OCI-LY7 (cell line): ENCODE measurements around the gene ZFYVE9. TPM values are rescaled to one million over a fixed set of nuclear protein-coding genes. Genes with fewer than 3 reads are reported as not detected.
"Not testable (repeated sequence)": the region's sequence is repeated elsewhere in the genome, so short reads cannot be mapped to it uniquely, and the experiment has no call there.

Experiments
- BruUV-seq: library from RNA; stranded (reverse); fragments of 400-500 nt; replicated peaks from 2 replicates; lab custom pipeline; 2021; lab: Mats Ljungman, UMichigan
- CTCF ChIA-PET: fragments of 300-600 bp; sonication (Branson Sonifier 250); formaldehyde crosslinking; loops from one replicate; lab custom pipeline; 2022; ENCODE audit warnings: antibody characterized with exemption; ENCODE audit not compliant: unreplicated experiment; lab: Charles Lee
- POLR2A ChIA-PET: fragments of 300-600 bp; sonication (Branson Sonifier 250); formaldehyde crosslinking; loops from one replicate; lab custom pipeline; 2022; ENCODE audit warnings: antibody characterized with exemption; lab: Charles Lee
- DNase-seq: peaks from one replicate; pipeline ENCODE4 v3.0.0-alpha.2; 2015; ENCODE audit warnings: low spot score
- H2AFZ ChIP-seq: fragments of 200-600 bp; sonication (generic), shearing (Covaris generic); 2 replicates; pipeline ENCODE4 v1.6.1; 2014; ENCODE audit warnings: mild to moderate bottlenecking, antibody characterized with exemption, low read length, moderate library complexity
- H3K27ac ChIP-seq: fragments of 200-600 bp; sonication (generic); 2 replicates; pipeline ENCODE4 v1.5.1; 2014; ENCODE audit warnings: mixed run types, low read depth, mild to moderate bottlenecking, moderate library complexity, low read length, inconsistent platforms; ENCODE audit not compliant: poor library complexity, severe bottlenecking
- H3K36me3 ChIP-seq: fragments of 200-600 bp; sonication (generic); 2 replicates; pipeline ENCODE4 v1.6.1; 2014; ENCODE audit warnings: mild to moderate bottlenecking, antibody characterized with exemption, low read length, moderate library complexity, mixed read lengths; ENCODE audit not compliant: insufficient read depth
- H3K4me1 ChIP-seq: fragments of 200-600 bp; sonication (generic); 2 replicates; pipeline ENCODE4 v1.5.1; 2014; ENCODE audit warnings: mild to moderate bottlenecking, low read length; ENCODE audit not compliant: insufficient read depth, poor library complexity, severe bottlenecking
- H3K4me2 ChIP-seq: fragments of 200-600 bp; sonication (generic); 2 replicates; pipeline ENCODE4 v1.6.1; 2014; ENCODE audit warnings: mild to moderate bottlenecking, low read length
- H3K4me3 ChIP-seq: fragments of 200-600 bp; sonication (generic); 2 replicates; pipeline ENCODE4 v1.5.1; 2014; ENCODE audit warnings: mild to moderate bottlenecking, low read depth, low read length; ENCODE audit not compliant: poor library complexity, severe bottlenecking
- H3K79me2 ChIP-seq: fragments of 200-600 bp; sonication (generic); 2 replicates; pipeline ENCODE4 v1.6.1; 2016; ENCODE audit warnings: low read depth, mild to moderate bottlenecking, low read length, moderate library complexity, mixed read lengths; ENCODE audit not compliant: insufficient read depth
- H3K9me2 ChIP-seq: fragments of 200-600 bp; sonication (generic); 2 replicates; pipeline ENCODE4 v1.6.1; 2016; ENCODE audit warnings: mild to moderate bottlenecking, low read length, mixed read lengths; ENCODE audit not compliant: insufficient read depth
- H3K9me3 ChIP-seq: fragments of 200-600 bp; sonication (generic); 2 replicates; pipeline ENCODE4 v1.6.1; 2014; ENCODE audit warnings: mild to moderate bottlenecking, mixed run types, low read length, mixed read lengths
- H4K20me1 ChIP-seq: fragments of 200-600 bp; sonication (generic); 2 replicates; pipeline ENCODE4 v1.6.1; 2014; ENCODE audit warnings: mild to moderate bottlenecking, antibody characterized with exemption, low read length, moderate library complexity, mixed read lengths; ENCODE audit not compliant: insufficient read depth
- EZH2phosphoT487 ChIP-seq: fragments of 200-600 bp; sonication (generic); IDR thresholded peaks from 2 replicates; pipeline ENCODE4 v1.6.1; 2018; ENCODE audit warnings: low read depth, borderline replicate concordance, mild to moderate bottlenecking, mixed run types, antibody characterized with exemption, low read length, moderate library complexity, mixed read lengths
- intact Hi-C: fragments of 100-400 bp; cut with micrococcal nuclease; formaldehyde crosslinking; loops from one replicate; pipeline ENCODE4 v1.10.0; 2022; ENCODE audit not compliant: unreplicated experiment
- total RNA-seq, 2 experiments: library from RNA; depleted of rRNA in 1 of 2; stranded (reverse); fragments of >200 nt in 1 of 2; shearing (Covaris generic) in 1 of 2; gene quantifications; 2 replicates each; pipeline ENCODE4 v1.2.3, GENCODE V29; 2014 to 2022
- TF ChIP-seq, protein P1 (sequence below): fragments of 200-600 bp; sonication (generic); conservative IDR thresholded peaks from 2 replicates; pipeline ENCODE4 v1.5.1; 2014; ENCODE audit warnings: mild to moderate bottlenecking, antibody characterized with exemption, low read length, moderate library complexity, mixed read lengths

ZFYVE9 gene
- total RNA-seq, 2 experiments from 2014 or later = 3.7 to 5.6 TPM

- DNase-seq = no peak
- intact Hi-C loops = no loop called here
- Histone ChIP-seq H3K79me2 (no peaks in the 10 kb centered on the region), H2AFZ (no peak overlapping the region), H3K9me3 (no peaks in the 10 kb centered on the region), H3K4me2 (no peak overlapping the region), H3K36me3 (no peaks in the 10 kb centered on the region), H3K27ac (no peak overlapping the region), H3K9me2 (no peaks in the 10 kb centered on the region), H3K4me1 (no peaks in the 10 kb centered on the region), H3K4me3 (no peak overlapping the region), H4K20me1 (no peaks in the 10 kb centered on the region)
- POLR2A ChIA-PET = interaction anchor here (0.7 to 1.0 kb wide), 2 partner anchors 278 to 414 kb away, joined by 3 read pairs; no protein-coding TSS in a partner anchor
- TF ChIP-seq, protein P1, sequence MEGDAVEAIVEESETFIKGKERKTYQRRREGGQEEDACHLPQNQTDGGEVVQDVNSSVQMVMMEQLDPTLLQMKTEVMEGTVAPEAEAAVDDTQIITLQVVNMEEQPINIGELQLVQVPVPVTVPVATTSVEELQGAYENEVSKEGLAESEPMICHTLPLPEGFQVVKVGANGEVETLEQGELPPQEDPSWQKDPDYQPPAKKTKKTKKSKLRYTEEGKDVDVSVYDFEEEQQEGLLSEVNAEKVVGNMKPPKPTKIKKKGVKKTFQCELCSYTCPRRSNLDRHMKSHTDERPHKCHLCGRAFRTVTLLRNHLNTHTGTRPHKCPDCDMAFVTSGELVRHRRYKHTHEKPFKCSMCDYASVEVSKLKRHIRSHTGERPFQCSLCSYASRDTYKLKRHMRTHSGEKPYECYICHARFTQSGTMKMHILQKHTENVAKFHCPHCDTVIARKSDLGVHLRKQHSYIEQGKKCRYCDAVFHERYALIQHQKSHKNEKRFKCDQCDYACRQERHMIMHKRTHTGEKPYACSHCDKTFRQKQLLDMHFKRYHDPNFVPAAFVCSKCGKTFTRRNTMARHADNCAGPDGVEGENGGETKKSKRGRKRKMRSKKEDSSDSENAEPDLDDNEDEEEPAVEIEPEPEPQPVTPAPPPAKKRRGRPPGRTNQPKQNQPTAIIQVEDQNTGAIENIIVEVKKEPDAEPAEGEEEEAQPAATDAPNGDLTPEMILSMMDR = no peak
- TF ChIP-seq EZH2phosphoT487 = no peak
- CTCF ChIA-PET = no interaction called here
- BruUV-seq = no TSS peak
These were observed 62.8 kb downstream of the ZFYVE9 start for GRCh38 chr1:52204696-52205095.

DNA sequence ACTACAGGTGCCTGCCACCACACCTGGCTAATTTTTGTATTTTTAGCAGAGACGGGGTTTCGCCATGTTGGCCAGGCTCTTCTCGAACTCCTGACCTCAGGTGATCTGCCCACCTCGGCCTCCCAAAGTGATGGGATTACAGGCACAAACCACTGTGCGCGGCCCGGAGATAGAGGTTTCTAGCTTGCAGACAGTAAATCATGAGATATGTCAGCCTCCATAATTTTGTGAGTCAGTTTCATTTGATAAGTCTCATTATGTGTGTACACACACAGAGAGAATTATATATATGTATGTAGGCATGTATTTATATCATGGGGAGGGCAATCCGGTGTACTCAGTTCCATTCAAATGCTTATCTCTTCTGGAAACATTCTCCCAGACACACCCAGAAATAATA lies 64.8 kb downstream of the ZFYVE9 start:
- H3K79me2 ChIP-seq, H3K36me3 ChIP-seq, H3K27ac ChIP-seq, H3K4me2 ChIP-seq, POLR2A ChIA-PET, H3K9me2 ChIP-seq, H3K4me3 ChIP-seq, CTCF ChIA-PET, BruUV-seq, H4K20me1 ChIP-seq, intact Hi-C loops, DNase-seq, H3K9me3 ChIP-seq, H2AFZ ChIP-seq, H3K4me1 ChIP-seq: not testable (repeated sequence)

- intact Hi-C loops = no loop called here
- no peak overlapping the region for H3K4me3 ChIP-seq
- no peak overlapping the region for H3K27ac ChIP-seq
- H3K4me1 ChIP-seq = no peaks in the 10 kb centered on the region
- no peaks in the 10 kb centered on the region for H3K9me3 ChIP-seq
- DNase-seq = no peak
- POLR2A ChIA-PET = no interaction called here
- H3K4me2 ChIP-seq = no peak overlapping the region
- CTCF ChIA-PET = no interaction called here
- BruUV-seq = no TSS peak
- no peaks in the 10 kb centered on the region for H3K36me3 ChIP-seq
- H2AFZ ChIP-seq = no peak overlapping the region
- no peaks in the 10 kb centered on the region for H3K79me2 ChIP-seq
- TF ChIP-seq EZH2phosphoT487 = no peak
- TF ChIP-seq, protein P1 = no peak
- H4K20me1 ChIP-seq = no peaks in the 10 kb centered on the region
- no peaks in the 10 kb centered on the region for H3K9me2 ChIP-seq
These were observed 67.5 kb downstream of the ZFYVE9 start for GRCh38 chr1:52209429-52209828.
